IMR-90 (cell line): Measurements from ENCODE around the gene CPNE4.

Source experiments
- BHLHE40 ChIP-seq: fragments of 150-350 bp; IDR thresholded peaks from 2 replicates; pipeline ENCODE4 v1.6.1; 2016; ENCODE audit warnings: mild to moderate bottlenecking, low read depth, low read length
- CTCF ChIP-seq: conservative IDR thresholded peaks from 2 replicates; pipeline ENCODE4 v1.5.1; 2012; ENCODE audit warnings: mild to moderate bottlenecking, low read depth, low read length, improper control_type of control experiment
- MAZ ChIP-seq: IDR thresholded peaks from 2 replicates; pipeline ENCODE4 v1.6.1; 2012; ENCODE audit warnings: low read depth, mild to moderate bottlenecking, low read length, improper control_type of control experiment, moderate library complexity, borderline replicate concordance
- POLR2A ChIP-seq: IDR thresholded peaks from 2 replicates; pipeline ENCODE4 v1.6.1; 2012; ENCODE audit warnings: mild to moderate bottlenecking, low read depth, low read length
- RAD21 ChIP-seq: IDR thresholded peaks from 2 replicates; pipeline ENCODE4 v1.6.1; 2012; ENCODE audit warnings: low read length, improper control_type of control experiment
- USF2 ChIP-seq: fragments of 150-350 bp; IDR thresholded peaks from 2 replicates; pipeline ENCODE4 v1.6.1; 2017; ENCODE audit warnings: mild to moderate bottlenecking, antibody characterized with exemption, low read length, low read depth

- TF ChIP-seq BHLHE40 (no peak), USF2 (no peak), CTCF (no peak), MAZ (no peak), POLR2A (no peak), RAD21 (no peak)
Observed at GRCh38 chr3:131944676-131945075, 90.1 kb downstream of the CPNE4 start.
